ENCODE results near the gene HPN.

Gene HPN

DNA sequence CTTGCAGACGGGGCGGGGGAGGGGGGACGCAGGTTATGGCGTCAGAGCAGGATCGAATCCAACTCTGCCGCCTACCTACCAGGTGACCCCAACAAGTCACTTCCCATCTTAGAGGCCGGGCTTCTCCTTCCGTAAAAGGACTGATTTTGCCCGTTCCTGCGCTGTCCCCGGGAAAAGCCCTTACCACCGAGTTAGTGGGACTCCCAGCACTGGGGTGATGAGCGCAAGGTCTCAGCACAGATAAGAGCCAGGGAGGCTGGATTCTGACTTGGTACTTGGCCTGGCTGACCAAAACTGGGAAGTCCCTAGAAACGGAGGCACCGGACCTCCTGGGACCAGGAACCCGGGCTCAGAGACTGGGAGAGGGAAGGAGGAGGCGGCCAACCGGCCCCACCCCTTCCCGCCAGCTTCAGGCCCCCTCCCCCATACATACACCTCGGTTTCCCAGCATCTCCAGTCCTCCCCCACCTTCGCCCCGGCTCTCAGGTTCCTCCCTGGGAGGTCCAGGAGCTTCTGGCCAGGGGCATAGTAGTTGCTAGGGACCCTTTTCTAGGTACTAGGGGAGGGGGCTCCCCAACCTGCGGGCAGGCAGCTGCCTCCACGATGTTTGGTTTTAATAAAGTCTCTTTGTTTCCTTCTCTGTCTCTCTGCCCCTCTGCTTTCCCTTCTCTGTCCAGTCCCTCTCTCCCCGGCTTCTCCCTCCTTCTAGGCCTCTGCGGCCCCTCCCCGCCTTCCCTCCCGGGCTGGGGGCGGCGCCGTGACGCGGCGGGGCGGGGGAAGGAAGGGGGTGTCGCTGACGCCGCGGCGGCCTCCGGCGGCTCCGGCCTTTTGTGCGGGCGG lies 41.8 kb upstream of the HPN start, which contains the start of gene GRAMD1A (continued):
- TF ChIP-seq, protein P1, sequence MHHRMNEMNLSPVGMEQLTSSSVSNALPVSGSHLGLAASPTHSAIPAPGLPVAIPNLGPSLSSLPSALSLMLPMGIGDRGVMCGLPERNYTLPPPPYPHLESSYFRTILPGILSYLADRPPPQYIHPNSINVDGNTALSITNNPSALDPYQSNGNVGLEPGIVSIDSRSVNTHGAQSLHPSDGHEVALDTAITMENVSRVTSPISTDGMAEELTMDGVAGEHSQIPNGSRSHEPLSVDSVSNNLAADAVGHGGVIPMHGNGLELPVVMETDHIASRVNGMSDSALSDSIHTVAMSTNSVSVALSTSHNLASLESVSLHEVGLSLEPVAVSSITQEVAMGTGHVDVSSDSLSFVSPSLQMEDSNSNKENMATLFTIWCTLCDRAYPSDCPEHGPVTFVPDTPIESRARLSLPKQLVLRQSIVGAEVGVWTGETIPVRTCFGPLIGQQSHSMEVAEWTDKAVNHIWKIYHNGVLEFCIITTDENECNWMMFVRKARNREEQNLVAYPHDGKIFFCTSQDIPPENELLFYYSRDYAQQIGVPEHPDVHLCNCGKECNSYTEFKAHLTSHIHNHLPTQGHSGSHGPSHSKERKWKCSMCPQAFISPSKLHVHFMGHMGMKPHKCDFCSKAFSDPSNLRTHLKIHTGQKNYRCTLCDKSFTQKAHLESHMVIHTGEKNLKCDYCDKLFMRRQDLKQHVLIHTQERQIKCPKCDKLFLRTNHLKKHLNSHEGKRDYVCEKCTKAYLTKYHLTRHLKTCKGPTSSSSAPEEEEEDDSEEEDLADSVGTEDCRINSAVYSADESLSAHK (tag by site-specific recombination; IDR thresholded peaks at IDR 0.05), result peak; percentile 31
- TF ChIP-seq ZFP37 (tag by site-specific recombination; IDR thresholded peaks at IDR 0.05), result peak; percentile 85; the same call in 1 of the 2 replicates
- TF ChIP-seq IKZF3 (tag by site-specific recombination; IDR thresholded peaks at IDR 0.05), result peak; percentile 54
- TF ChIP-seq, protein P2, sequence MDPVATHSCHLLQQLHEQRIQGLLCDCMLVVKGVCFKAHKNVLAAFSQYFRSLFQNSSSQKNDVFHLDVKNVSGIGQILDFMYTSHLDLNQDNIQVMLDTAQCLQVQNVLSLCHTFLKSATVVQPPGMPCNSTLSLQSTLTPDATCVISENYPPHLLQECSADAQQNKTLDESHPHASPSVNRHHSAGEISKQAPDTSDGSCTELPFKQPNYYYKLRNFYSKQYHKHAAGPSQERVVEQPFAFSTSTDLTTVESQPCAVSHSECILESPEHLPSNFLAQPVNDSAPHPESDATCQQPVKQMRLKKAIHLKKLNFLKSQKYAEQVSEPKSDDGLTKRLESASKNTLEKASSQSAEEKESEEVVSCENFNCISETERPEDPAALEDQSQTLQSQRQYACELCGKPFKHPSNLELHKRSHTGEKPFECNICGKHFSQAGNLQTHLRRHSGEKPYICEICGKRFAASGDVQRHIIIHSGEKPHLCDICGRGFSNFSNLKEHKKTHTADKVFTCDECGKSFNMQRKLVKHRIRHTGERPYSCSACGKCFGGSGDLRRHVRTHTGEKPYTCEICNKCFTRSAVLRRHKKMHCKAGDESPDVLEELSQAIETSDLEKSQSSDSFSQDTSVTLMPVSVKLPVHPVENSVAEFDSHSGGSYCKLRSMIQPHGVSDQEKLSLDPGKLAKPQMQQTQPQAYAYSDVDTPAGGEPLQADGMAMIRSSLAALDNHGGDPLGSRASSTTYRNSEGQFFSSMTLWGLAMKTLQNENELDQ (tag by site-specific recombination; IDR thresholded peaks at IDR 0.05; ENCODE audit: low read depth), result no peak
- no peak for TF ChIP-seq MYNN (tag by site-specific recombination; IDR thresholded peaks at IDR 0.05; ENCODE audit: borderline replicate concordance)
- no peak; the same call in 1 of the 2 replicates for TF ChIP-seq ZNF239 (tag by site-specific recombination; IDR thresholded peaks at IDR 0.05)
- no peak for TF ChIP-seq OSR2 (tag by site-specific recombination; IDR thresholded peaks at IDR 0.05)
- TF ChIP-seq ZNF266 (tag by site-specific recombination; IDR thresholded peaks at IDR 0.05; ENCODE audit: low read depth), result peak; percentile 18; the same call in 1 of the 2 replicates
- no peak for TF ChIP-seq ZNF530 (tag by site-specific recombination; IDR thresholded peaks at IDR 0.05; ENCODE audit: low read depth)
- TF ChIP-seq ZNF114 (tag by site-specific recombination; IDR thresholded peaks at IDR 0.05), result no peak
- TF ChIP-seq, protein P3, sequence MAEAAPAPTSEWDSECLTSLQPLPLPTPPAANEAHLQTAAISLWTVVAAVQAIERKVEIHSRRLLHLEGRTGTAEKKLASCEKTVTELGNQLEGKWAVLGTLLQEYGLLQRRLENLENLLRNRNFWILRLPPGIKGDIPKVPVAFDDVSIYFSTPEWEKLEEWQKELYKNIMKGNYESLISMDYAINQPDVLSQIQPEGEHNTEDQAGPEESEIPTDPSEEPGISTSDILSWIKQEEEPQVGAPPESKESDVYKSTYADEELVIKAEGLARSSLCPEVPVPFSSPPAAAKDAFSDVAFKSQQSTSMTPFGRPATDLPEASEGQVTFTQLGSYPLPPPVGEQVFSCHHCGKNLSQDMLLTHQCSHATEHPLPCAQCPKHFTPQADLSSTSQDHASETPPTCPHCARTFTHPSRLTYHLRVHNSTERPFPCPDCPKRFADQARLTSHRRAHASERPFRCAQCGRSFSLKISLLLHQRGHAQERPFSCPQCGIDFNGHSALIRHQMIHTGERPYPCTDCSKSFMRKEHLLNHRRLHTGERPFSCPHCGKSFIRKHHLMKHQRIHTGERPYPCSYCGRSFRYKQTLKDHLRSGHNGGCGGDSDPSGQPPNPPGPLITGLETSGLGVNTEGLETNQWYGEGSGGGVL (tag by site-specific recombination; IDR thresholded peaks at IDR 0.05), result peak; percentile 95
- TF ChIP-seq, protein P4, sequence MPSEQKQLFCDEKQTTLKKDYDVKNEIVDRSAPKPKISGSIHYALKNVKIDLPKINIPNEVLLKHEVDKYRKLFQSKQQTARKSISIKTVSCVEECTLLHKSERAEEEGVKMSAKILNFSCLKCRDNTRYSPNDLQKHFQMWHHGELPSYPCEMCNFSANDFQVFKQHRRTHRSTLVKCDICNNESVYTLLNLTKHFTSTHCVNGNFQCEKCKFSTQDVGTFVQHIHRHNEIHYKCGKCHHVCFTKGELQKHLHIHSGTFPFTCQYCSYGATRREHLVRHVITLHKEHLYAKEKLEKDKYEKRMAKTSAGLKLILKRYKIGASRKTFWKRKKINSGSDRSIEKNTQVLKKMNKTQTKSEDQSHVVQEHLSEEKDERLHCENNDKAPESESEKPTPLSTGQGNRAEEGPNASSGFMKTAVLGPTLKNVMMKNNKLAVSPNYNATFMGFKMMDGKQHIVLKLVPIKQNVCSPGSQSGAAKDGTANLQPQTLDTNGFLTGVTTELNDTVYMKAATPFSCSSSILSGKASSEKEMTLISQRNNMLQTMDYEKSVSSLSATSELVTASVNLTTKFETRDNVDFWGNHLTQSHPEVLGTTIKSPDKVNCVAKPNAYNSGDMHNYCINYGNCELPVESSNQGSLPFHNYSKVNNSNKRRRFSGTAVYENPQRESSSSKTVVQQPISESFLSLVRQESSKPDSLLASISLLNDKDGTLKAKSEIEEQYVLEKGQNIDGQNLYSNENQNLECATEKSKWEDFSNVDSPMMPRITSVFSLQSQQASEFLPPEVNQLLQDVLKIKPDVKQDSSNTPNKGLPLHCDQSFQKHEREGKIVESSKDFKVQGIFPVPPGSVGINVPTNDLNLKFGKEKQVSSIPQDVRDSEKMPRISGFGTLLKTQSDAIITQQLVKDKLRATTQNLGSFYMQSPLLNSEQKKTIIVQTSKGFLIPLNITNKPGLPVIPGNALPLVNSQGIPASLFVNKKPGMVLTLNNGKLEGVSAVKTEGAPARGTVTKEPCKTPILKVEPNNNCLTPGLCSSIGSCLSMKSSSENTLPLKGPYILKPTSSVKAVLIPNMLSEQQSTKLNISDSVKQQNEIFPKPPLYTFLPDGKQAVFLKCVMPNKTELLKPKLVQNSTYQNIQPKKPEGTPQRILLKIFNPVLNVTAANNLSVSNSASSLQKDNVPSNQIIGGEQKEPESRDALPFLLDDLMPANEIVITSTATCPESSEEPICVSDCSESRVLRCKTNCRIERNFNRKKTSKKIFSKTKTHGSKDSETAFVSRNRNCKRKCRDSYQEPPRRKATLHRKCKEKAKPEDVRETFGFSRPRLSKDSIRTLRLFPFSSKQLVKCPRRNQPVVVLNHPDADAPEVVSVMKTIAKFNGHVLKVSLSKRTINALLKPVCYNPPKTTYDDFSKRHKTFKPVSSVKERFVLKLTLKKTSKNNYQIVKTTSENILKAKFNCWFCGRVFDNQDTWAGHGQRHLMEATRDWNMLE (tag by site-specific recombination; conservative IDR thresholded peaks at IDR 0.05; ENCODE audit: low read depth), result 0 out of 2 replicates have a peak, but pooled peaks have one; percentile 38
- TF ChIP-seq, protein P5, sequence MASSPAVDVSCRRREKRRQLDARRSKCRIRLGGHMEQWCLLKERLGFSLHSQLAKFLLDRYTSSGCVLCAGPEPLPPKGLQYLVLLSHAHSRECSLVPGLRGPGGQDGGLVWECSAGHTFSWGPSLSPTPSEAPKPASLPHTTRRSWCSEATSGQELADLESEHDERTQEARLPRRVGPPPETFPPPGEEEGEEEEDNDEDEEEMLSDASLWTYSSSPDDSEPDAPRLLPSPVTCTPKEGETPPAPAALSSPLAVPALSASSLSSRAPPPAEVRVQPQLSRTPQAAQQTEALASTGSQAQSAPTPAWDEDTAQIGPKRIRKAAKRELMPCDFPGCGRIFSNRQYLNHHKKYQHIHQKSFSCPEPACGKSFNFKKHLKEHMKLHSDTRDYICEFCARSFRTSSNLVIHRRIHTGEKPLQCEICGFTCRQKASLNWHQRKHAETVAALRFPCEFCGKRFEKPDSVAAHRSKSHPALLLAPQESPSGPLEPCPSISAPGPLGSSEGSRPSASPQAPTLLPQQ (tag by site-specific recombination; IDR thresholded peaks at IDR 0.05), result peak; percentile 91
- TF ChIP-seq, protein P6, sequence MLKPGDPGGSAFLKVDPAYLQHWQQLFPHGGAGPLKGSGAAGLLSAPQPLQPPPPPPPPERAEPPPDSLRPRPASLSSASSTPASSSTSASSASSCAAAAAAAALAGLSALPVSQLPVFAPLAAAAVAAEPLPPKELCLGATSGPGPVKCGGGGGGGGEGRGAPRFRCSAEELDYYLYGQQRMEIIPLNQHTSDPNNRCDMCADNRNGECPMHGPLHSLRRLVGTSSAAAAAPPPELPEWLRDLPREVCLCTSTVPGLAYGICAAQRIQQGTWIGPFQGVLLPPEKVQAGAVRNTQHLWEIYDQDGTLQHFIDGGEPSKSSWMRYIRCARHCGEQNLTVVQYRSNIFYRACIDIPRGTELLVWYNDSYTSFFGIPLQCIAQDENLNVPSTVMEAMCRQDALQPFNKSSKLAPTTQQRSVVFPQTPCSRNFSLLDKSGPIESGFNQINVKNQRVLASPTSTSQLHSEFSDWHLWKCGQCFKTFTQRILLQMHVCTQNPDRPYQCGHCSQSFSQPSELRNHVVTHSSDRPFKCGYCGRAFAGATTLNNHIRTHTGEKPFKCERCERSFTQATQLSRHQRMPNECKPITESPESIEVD (tag by site-specific recombination; IDR thresholded peaks at IDR 0.05), result no peak
- TF ChIP-seq ZNF830 (tag by site-specific recombination; IDR thresholded peaks at IDR 0.05; ENCODE audit: low read depth), result no peak
- TF ChIP-seq, protein P7, sequence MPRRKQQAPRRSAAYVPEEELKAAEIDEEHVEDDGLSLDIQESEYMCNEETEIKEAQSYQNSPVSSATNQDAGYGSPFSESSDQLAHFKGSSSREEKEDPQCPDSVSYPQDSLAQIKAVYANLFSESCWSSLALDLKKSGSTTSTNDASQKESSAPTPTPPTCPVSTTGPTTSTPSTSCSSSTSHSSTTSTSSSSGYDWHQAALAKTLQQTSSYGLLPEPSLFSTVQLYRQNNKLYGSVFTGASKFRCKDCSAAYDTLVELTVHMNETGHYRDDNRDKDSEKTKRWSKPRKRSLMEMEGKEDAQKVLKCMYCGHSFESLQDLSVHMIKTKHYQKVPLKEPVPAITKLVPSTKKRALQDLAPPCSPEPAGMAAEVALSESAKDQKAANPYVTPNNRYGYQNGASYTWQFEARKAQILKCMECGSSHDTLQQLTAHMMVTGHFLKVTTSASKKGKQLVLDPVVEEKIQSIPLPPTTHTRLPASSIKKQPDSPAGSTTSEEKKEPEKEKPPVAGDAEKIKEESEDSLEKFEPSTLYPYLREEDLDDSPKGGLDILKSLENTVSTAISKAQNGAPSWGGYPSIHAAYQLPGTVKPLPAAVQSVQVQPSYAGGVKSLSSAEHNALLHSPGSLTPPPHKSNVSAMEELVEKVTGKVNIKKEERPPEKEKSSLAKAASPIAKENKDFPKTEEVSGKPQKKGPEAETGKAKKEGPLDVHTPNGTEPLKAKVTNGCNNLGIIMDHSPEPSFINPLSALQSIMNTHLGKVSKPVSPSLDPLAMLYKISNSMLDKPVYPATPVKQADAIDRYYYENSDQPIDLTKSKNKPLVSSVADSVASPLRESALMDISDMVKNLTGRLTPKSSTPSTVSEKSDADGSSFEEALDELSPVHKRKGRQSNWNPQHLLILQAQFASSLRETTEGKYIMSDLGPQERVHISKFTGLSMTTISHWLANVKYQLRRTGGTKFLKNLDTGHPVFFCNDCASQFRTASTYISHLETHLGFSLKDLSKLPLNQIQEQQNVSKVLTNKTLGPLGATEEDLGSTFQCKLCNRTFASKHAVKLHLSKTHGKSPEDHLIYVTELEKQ (tag by site-specific recombination; IDR thresholded peaks at IDR 0.05; ENCODE audit: borderline replicate concordance), result no peak; the same call in none of the 2 replicates
- no peak for TF ChIP-seq ZNF48 (tag by site-specific recombination; IDR thresholded peaks at IDR 0.05)
- TF ChIP-seq ZNF777 (tag by site-specific recombination; IDR thresholded peaks at IDR 0.05; ENCODE audit: borderline replicate concordance), result no peak
